ENCODE data around the gene ADGRA3. TPM values are rescaled to one million over a fixed set of nuclear protein-coding genes. Genes with fewer than 3 reads are reported as not detected.
"Not testable (repeated sequence)": the region's sequence is repeated elsewhere in the genome, so short reads cannot be mapped to it uniquely, and the experiment has no call there.

ADGRA3 gene
- polyA plus RNA-seq, 5 donors: 54.6 to 69.0 (median 65.8) TPM

GRCh38 chr4:22384154-22384553 lies 131.7 kb downstream of the ADGRA3 start:
- no peak for DNase-seq

- not testable (repeated sequence) for DNase-seq
These were observed 133.7 kb downstream of the ADGRA3 start for GRCh38 chr4:22382216-22382615.

DNA sequence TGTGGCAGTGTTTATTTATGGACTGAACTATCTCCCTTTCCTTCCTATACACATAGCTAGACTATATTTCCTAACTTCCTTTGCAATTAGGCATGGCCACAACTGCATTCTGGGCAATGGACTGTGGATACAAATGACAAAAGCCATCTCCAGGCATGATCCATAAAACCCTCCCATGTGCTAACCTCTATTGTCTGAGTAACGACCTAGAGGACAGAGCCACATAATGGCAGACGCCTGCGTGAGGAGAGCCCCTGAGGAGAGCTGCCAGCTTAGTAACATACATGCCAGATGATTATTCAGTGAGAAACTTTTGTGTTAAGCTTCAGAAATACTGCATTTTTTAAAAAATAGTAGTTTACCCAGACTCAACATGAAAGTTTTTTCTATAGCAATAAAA lies 142.9 kb downstream of the ADGRA3 start:
- DNase-seq: no peak

GRCh38 chr4:22369901-22370562 lies 145.8 kb downstream of the ADGRA3 start:
- DNase-seq: no peak

GRCh38 chr4:22363787-22364186 lies 152.1 kb downstream of the ADGRA3 start:
- no peak for DNase-seq

DNA sequence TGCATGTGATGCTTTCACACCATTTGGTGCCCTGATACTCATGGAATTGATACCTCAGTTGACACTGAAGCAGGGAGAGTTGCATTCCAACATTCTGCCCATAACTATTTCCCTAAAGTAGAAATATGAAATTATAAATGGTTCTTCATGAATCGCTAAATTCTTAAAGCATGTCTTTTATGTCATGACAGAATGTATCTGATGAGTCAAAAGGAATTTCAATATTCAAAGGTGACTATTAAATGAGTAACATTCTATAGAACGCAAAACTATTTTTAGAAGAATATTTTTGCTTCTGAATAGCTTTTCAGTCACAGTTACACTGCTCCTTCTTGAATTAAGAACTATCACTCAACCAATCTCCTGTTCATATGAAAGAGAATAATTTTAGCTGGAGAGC lies 152.8 kb downstream of the ADGRA3 start:
- no peak for DNase-seq

DNA sequence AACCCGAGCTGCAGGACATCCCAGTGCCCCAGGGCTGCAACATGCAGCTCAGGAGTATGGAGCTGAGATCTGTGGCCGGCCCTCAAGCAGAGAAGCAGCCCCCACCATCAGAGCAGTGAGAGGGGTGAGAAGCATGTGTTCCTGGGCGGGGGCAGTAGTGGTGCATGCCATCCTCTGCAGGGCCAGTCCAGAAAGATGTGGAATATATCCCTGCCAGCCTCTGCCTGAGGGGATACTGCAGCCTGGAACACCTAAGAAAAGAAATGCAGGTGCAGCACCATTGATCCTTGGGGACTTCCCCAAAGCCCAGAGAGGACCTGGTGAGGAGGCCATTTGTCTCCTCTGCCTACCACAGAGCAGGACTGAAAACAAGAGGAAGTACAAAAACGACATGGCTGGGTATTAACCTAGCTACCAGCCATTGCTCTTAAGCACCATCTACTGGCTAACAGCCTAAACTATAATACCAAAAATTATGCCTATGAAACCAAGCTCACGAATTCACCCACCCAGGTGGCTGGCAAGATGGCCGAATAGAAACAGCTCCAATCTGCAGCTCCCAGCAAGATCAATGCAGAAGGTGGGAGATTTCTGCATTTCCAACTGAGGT lies 158.8 kb downstream of the ADGRA3 start:
- DNase-seq: no peak

GRCh38 chr4:22348410-22348809 lies 167.5 kb downstream of the ADGRA3 start:
- no peak for DNase-seq

GRCh38 chr4:22345678-22346077 lies 170.2 kb downstream of the ADGRA3 start:
- no peak for DNase-seq

DNA sequence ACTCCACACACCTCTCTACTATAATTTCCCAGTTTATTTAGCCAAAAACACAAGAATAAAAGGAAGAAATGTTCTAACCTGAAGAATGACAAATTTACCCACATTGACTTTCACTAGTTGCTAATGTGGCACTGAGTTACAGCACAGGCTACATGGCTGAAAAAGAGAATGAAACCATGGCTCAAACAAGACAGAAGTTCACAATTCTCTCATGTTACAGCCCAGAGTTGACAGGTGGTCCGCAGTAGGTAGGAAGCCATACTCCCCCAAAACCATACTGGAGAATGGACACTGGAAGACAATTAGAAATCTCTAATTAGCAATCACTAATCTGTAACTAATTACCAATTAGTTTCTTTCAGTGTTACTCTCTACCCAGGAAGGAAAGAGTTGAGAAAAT lies 170.8 kb downstream of the ADGRA3 start:
- no peak for DNase-seq

DNA sequence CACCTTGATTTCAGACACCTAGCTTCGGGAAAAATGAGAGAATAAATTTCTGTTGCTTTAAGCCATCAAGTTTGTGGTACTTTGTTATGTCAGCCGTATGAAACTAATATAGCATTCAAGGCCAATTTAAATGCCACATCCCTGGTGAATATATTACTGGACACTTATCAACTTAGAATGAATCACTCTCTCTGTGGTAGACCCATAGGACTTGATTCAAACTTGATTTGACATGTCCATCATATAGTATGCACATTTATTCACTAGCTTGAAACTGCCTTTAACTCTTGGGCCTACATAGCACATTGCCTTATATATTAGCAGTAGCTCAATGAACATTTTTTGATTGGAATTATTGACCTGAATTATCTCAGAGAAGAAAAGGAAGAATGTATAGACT lies 172.3 kb downstream of the ADGRA3 start:
- no peak for DNase-seq

DNA sequence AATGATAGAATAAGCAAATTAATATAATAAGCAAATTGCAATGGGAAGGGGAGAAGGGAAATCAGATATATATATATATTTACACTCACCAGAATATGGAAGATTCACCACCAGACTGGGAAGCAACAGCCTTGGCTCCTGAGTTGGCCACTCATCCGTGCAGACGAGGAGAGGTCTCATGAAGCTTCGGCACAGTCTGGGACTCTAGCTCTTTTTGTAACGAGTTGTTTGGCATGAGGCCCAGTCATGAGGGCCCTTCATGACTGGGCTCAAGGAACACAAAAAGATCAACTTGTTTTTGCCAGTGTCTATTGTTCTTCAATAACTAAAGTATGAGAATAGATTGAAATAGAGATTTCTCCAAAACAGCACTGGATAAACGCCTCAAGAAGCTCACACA lies 176.4 kb downstream of the ADGRA3 start:
- DNase-seq: no peak

DNA sequence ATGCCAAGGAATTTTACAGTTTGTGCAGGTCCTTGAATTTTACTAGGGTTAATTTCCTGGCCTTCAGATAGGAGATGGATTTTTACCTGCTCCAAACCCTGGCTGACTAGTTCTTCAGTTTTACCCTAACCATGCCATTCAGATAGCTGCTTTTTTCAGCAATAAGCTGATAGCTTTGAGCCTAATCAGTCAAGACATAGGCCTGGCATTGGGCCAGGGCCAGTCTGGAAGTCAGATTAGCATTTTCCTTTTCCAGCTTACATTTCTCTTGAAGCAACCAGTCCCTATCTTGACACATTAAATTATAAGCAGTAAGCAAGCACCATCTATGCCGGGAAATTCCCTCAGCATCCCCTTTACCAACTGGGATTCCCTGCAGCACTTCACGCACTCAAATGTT lies 177.1 kb downstream of the ADGRA3 start:
- DNase-seq: no peak

Other genes with a start within 250 kb of the ADGRA3 start
- under 1 TPM in 1 of 5 donors, not detected in 4; 0.17 TPM for gene GBA3, start 176.9 kb upstream of the ADGRA3 start, polyA plus RNA-seq (ENCODE audit: insufficient read depth in 1 of 5, insufficient read length in 5 of 5, low replicate concordance in 1 of 5)